Stomach (tissue), 9 donors: ENCODE results near the gene NAV2. TPM values are rescaled to one million over a fixed set of nuclear protein-coding genes. Genes with fewer than 3 reads are reported as not detected.

Experiments used
- DNase-seq, 2 donors: peaks; one replicate each; pipeline versions ENCODE4 v3.0.0 to v3.0.0-alpha.2; 2013 to 2019
- H3K27ac ChIP-seq, 5 donors: fragments of 200-600 bp in 4 of 5; sonication (generic) in 4 of 5; one replicate each; pipeline ENCODE4 v1.5.1; 2013 to 2019; ENCODE audit warnings: mild to moderate bottlenecking in 1 of 5, moderate library complexity in 1 of 5
- H3K27me3 ChIP-seq, 3 donors: fragments of 200-600 bp; sonication (generic); one replicate each; pipeline ENCODE4 v1.5.1; 2017 to 2019; ENCODE audit warnings: mixed run types in 1 of 3
- H3K36me3 ChIP-seq, 4 donors: fragments of 200-600 bp; sonication (generic); 1 replicate in 3 of 4; 2 replicates in 1 of 4; pipeline ENCODE4 v1.5.1; 2016 to 2019
- H3K4me1 ChIP-seq, 4 donors: fragments of 200-600 bp; sonication (generic); one replicate each; pipeline ENCODE4 v1.5.1; 2016 to 2019
- H3K4me3 ChIP-seq, 4 donors: fragments of 200-600 bp; sonication (generic) in 3 of 4; one replicate each; pipeline ENCODE4 v1.5.1; 2016 to 2019; ENCODE audit warnings: mild to moderate bottlenecking in 1 of 4
- H3K9me3 ChIP-seq, 4 donors: fragments of 200-600 bp; sonication (generic); one replicate each; pipeline ENCODE4 v1.5.1; 2016 to 2019
- EP300 ChIP-seq: sonication (generic); formaldehyde crosslinking; IDR thresholded peaks from one replicate; pipeline ENCODE4 v1.6.1; 2017; ENCODE audit warnings: antibody characterized with exemption
- POLR2A ChIP-seq, 4 donors: fragments of 450-650 bp; IDR thresholded peaks; one replicate each; pipeline ENCODE4 v1.6.1; 2016; ENCODE audit warnings: antibody characterized with exemption in 4 of 4, control low read depth in 2 of 4, mild to moderate bottlenecking in 1 of 4, moderate library complexity in 1 of 4
- POLR2AphosphoS5 ChIP-seq, 3 donors: sonication (generic); formaldehyde crosslinking; IDR thresholded peaks; one replicate each; pipeline ENCODE4 v1.6.1; 2016; ENCODE audit warnings: antibody characterized with exemption in 3 of 3
- WGBS, 5 donors: extraction: QIAGEN DNeasy Blood & Tissue Kit in 3 of 5; methylation state at CpG; one replicate each; pipeline versions ENCODE4 v1.1.5 to v1.1.7; 2013 to 2018; 5-methylcytosine and 5-hydroxymethylcytosine counted together
- intact Hi-C: fragments of 100-400 bp; cut with DNase I; formaldehyde crosslinking; loops from one replicate; pipeline ENCODE4 v1.15.1; 2023; ENCODE audit warnings: low total_unique reads
- polyA plus RNA-seq, 3 donors: library from polyadenylated mRNA; stranded (reverse); fragments of 200-250 nt; gene quantifications; one replicate each; pipeline ENCODE4 v1.2.3, GENCODE V29; 2013
- total RNA-seq, 5 donors: library from RNA; depleted of rRNA; stranded (reverse); fragments of >200 nt; gene quantifications; one replicate each; pipeline versions ENCODE4 v1.1.0 to v1.2.3, GENCODE V29; 2014 to 2016
- TF ChIP-seq, protein P1 (sequence below), 7 experiments: fragments of 450-650 bp in 4 of 7; fragments of 200-600 bp in 3 of 7; sonication (generic) in 3 of 7; IDR thresholded peaks; one replicate each; pipeline ENCODE4 v1.5.1; 2016 to 2019; ENCODE audit warnings: antibody characterized with exemption in 7 of 7, control low read depth in 2 of 7, mild to moderate bottlenecking in 1 of 7
- donor health status: healthy with polysubstance abuse.
- donor health status: Bipolar disorder and iron deficiency.
- donor health status: healthy.

Gene NAV2
- total and polyA plus RNA-seq, 8 donors, result 1.8 to 92.4 (median 7.9) TPM

DNA sequence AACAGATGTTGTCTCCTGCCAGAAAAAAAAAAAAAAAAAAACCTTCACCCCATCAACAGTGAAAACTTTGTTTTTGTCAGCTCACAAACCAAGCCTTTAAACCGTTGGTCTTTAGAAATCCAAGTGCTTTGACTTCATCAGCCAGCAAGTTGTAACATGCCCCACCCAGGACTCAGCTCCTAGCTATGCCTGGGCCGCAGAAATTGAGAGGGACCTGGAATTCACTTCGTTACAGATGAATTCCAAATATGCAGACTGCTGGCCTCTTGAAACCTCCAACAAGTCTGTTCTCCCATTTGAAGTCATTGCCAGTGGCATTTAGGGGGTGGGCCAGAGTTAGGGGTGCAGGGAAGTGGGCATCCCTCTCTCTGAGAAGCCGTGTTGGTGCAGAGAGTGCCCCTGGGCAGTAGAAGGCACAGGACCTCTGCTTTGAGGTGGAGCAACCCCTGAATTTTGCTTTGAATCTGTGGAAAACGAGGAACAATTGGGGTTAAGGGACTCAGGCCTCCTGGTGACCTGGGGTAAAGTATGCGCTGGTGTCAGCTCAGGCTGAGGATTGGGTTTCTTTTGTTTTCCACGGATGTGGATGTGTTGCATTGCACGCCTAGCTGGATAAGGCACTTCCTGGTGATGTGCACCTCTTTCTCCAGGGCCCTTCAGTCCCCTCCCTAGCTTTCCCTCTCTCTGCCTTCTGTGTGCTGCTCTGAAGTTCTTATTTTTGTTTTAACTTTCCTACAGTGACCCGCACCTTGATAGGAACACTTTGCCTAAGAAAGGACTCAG is 338.1 kb downstream of the NAV2 start:
- Histone ChIP-seq H3K4me3 (no peak overlapping the region), H3K4me1 (peaks cover 0 to 29% (median 14%) of the 10 kb centered on the region in 4 donors), H3K27ac (peak overlapping the region in 1 of 5 donors; percentile 4), H3K36me3 (peaks cover 18 to 89% (median 69%) of the 10 kb centered on the region in 4 donors), H3K9me3 (no peaks in the 10 kb centered on the region), H3K27me3 (no peaks in the 10 kb centered on the region)
- no peak for DNase-seq
- 78 to 92% (median 88%) methylated on average over 9 of the region's 9 CpGs for WGBS, 5 donors
- intact Hi-C loops, result no loop called here
- TF ChIP-seq, protein P1, sequence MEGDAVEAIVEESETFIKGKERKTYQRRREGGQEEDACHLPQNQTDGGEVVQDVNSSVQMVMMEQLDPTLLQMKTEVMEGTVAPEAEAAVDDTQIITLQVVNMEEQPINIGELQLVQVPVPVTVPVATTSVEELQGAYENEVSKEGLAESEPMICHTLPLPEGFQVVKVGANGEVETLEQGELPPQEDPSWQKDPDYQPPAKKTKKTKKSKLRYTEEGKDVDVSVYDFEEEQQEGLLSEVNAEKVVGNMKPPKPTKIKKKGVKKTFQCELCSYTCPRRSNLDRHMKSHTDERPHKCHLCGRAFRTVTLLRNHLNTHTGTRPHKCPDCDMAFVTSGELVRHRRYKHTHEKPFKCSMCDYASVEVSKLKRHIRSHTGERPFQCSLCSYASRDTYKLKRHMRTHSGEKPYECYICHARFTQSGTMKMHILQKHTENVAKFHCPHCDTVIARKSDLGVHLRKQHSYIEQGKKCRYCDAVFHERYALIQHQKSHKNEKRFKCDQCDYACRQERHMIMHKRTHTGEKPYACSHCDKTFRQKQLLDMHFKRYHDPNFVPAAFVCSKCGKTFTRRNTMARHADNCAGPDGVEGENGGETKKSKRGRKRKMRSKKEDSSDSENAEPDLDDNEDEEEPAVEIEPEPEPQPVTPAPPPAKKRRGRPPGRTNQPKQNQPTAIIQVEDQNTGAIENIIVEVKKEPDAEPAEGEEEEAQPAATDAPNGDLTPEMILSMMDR (IDR thresholded peaks at IDR 0.05), result no peak
- TF ChIP-seq POLR2A (IDR thresholded peaks at IDR 0.05) (no peak), POLR2AphosphoS5 (IDR thresholded peaks at IDR 0.05) (no peak), EP300 (no peak)

GRCh38 chr11:20051469-20052399 is 339.1 kb downstream of the NAV2 start:
- no peaks in the 10 kb centered on the region for H3K27me3 ChIP-seq
- peaks cover 21 to 93% (median 71%) of the 10 kb centered on the region in 4 donors for H3K36me3 ChIP-seq
- 87 to 94% (median 90%) methylated on average over 5 of the region's 5 CpGs for WGBS, 5 donors
- H3K27ac ChIP-seq, result no peak overlapping the region
- H3K9me3 ChIP-seq, result no peaks in the 10 kb centered on the region
- TF ChIP-seq, protein P1 (IDR thresholded peaks at IDR 0.05), result no peak
- TF ChIP-seq POLR2AphosphoS5 (IDR thresholded peaks at IDR 0.05) (no peak), EP300 (no peak), POLR2A (IDR thresholded peaks at IDR 0.05) (no peak)
- no peak overlapping the region for H3K4me3 ChIP-seq
- no peak for DNase-seq
- intact Hi-C loops, result no loop called here
- H3K4me1 ChIP-seq, result peaks cover 0 to 37% (median 17%) of the 10 kb centered on the region in 4 donors

DNA sequence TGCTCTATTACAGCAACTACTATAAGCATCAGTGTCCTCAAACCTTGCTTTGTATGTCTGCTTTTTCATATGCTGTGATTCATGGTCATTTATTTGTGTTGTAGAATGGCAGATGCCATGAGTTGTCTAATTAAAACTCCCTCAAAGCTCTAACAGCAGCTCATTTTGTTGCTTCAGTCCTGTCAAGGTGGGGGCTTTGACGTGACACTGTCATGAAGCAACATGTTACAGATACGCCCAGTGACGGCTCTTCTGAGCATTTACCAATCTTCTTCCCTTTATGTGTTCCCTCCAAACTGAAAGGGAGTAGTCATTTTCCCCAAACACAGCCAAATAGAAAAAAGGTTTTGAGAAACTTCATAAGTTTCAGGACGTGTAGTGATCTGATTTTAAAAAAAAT is 340.9 kb downstream of the NAV2 start:
- no peak for DNase-seq
- H3K27me3 ChIP-seq, result no peaks in the 10 kb centered on the region
- peaks cover 0 to 35% (median 14%) of the 10 kb centered on the region in 4 donors for H3K4me1 ChIP-seq
- no peak overlapping the region for H3K4me3 ChIP-seq
- H3K36me3 ChIP-seq, result peaks cover 28 to 84% (median 80%) of the 10 kb centered on the region in 4 donors
- TF ChIP-seq, protein P1 (IDR thresholded peaks at IDR 0.05), result no peak
- TF ChIP-seq EP300, result no peak
- TF ChIP-seq POLR2AphosphoS5 (IDR thresholded peaks at IDR 0.05), result no peak
- no peak for TF ChIP-seq POLR2A (IDR thresholded peaks at IDR 0.05)
- 83 to 93% (median 89%) methylated on average over 4 of the region's 4 CpGs for WGBS, 5 donors
- H3K27ac ChIP-seq, result no peak overlapping the region
- intact Hi-C loops, result no loop called here
- no peaks in the 10 kb centered on the region for H3K9me3 ChIP-seq

GRCh38 chr11:20054584-20054983 is 341.9 kb downstream of the NAV2 start:
- DNase-seq, result no peak
- Histone ChIP-seq H3K27ac (no peak overlapping the region), H3K36me3 (peaks cover 21 to 79% (median 78%) of the 10 kb centered on the region in 4 donors), H3K4me3 (no peak overlapping the region), H3K27me3 (no peaks in the 10 kb centered on the region), H3K4me1 (peaks cover 0 to 27% (median 9%) of the 10 kb centered on the region in 4 donors), H3K9me3 (no peaks in the 10 kb centered on the region)
- intact Hi-C loops, result no loop called here
- no peak for TF ChIP-seq EP300
- TF ChIP-seq, protein P1 (IDR thresholded peaks at IDR 0.05), result no peak
- no peak for TF ChIP-seq POLR2A (IDR thresholded peaks at IDR 0.05)
- TF ChIP-seq POLR2AphosphoS5 (IDR thresholded peaks at IDR 0.05), result no peak
- WGBS, 5 donors, result 95 to 98% (median 96%) methylated on average over 1 of the region's 1 CpG
